Astrocyte of the cerebellum (primary cell): Measurements from ENCODE around the gene MYH9.
"Not testable (repeated sequence)": the region's sequence is repeated elsewhere in the genome, so short reads cannot be mapped to it uniquely, and the experiment has no call there.

Experiments used
- DNase-seq: peaks from one replicate; pipeline ENCODE4 v3.0.0-alpha.2; 2011; ENCODE audit warnings: low read depth
- H3K4me3 ChIP-seq: 2 replicates; pipeline ENCODE4 v1.5.1; 2011; ENCODE audit warnings: mild to moderate bottlenecking, low read depth, low read length, moderate library complexity
- CTCF ChIP-seq: IDR thresholded peaks from 2 replicates; pipeline ENCODE4 v1.5.1; 2012; ENCODE audit warnings: low read length, low read depth, moderate library complexity, mild to moderate bottlenecking; ENCODE audit errors: missing control alignments
- in situ Hi-C: cut with HindIII; loops from 2 replicates; pipeline ENCODE4 v1.10.0; 2017; ENCODE audit warnings: low sequenced_read_pairs

The MYH9 gene

GRCh38 chr22:36282328-36282831 is 105.4 kb downstream of the MYH9 start:
- H3K4me3 ChIP-seq, result no peak overlapping the region
- no peak for DNase-seq
- in situ Hi-C loops, result no loop called here
- no peak for TF ChIP-seq CTCF

- DNase-seq, result no peak
- no peak for TF ChIP-seq CTCF
Observed at GRCh38 chr22:36281781-36282327, 105.9 kb downstream of the MYH9 start.

GRCh38 chr22:36280379-36280778 is 107.4 kb downstream of the MYH9 start:
- no peak overlapping the region for H3K4me3 ChIP-seq
- in situ Hi-C loops, result no loop called here
- no peak for DNase-seq
- TF ChIP-seq CTCF, result no peak

More at GRCh38 chr22:36281781-36282327, 105.9 kb downstream of the MYH9 start:
- H3K4me3 ChIP-seq, result no peak overlapping the region
- in situ Hi-C loops, result no loop called here

- no peak overlapping the region for H3K4me3 ChIP-seq
- DNase-seq, result no peak
- in situ Hi-C loops, result no loop called here
- TF ChIP-seq CTCF, result no peak
Observed at GRCh38 chr22:36279219-36279666, 108.5 kb downstream of the MYH9 start.

- no peak overlapping the region for H3K4me3 ChIP-seq
- in situ Hi-C loops, result no loop called here
- TF ChIP-seq CTCF, result peak; percentile 73
- peak; percentile 41 for DNase-seq
Observed at GRCh38 chr22:36277482-36278291, 110.1 kb downstream of the MYH9 start.

GRCh38 chr22:36274531-36274930 is 113.2 kb downstream of the MYH9 start:
- in situ Hi-C loops, result no loop called here
- no peak for TF ChIP-seq CTCF
- DNase-seq, result no peak
- H3K4me3 ChIP-seq, result no peak overlapping the region

- in situ Hi-C loops, DNase-seq: not testable (repeated sequence)
Observed at GRCh38 chr22:36271951-36272350, 115.8 kb downstream of the MYH9 start.

GRCh38 chr22:36271231-36271630 is 116.5 kb downstream of the MYH9 start:
- in situ Hi-C loops, DNase-seq, H3K4me3 ChIP-seq: not testable (repeated sequence)

More at GRCh38 chr22:36271951-36272350, 115.8 kb downstream of the MYH9 start:
- H3K4me3 ChIP-seq, result not testable (repeated sequence)
